Measurements from ENCODE around the gene TMEM135.
"Not testable (repeated sequence)": the region's sequence is repeated elsewhere in the genome, so short reads cannot be mapped to it uniquely, and the experiment has no call there.

The TMEM135 gene

DNA sequence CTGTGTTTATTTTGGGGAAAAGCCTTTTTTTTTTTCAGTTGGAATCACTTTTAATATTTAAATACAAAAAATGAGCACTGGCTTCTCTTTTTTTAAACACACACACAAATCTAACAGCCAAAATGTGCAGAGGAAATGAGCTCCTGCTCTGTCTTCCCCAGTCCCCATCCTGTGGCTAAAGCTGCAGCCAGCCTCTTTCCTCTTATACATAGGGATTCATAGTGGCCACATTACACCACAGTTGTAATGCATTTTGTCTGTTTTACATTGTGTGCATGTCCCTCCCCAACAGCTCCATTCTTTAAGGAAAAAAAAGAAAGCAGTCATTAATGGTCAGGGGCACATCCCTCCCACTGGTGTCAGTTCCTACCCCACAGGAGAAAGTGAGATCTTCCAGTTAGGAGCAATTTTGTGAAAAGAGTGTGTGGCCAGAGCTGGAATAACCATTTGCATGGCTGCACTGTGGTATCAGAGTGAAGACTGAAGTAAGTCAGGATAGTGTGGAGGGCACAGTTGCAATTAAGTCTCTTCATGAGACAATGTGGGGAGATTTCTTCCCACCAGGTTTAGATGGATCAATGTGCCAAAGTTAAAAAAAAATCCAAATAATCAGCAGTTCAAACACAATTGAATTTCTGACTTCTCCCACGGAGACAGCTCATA is 220.6 kb downstream of the TMEM135 start:
- no peak for DNase-seq (ENCODE audit: low read depth in 3 of 3)

DNA sequence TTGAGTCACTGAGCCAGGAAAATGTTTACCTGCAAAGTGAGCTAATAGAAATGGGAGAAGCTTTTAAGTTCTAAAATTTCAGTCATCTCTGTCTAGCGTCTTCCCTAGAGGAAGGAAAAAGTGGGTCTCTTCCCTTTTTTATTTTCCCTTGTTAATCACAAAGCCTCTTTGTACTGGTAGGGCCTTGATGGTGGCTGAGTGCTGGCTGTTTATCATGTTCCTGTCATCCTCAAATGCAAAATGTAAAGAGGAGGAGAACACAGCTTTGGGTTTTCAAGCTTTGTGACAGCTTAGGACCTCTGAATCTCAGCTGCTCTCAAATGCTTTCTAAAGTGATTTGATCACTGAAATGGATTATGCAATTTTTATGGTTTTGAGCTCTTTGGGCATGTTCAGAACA is 222.0 kb downstream of the TMEM135 start:
- no peak for DNase-seq (ENCODE audit: low read depth in 3 of 3)

DNA sequence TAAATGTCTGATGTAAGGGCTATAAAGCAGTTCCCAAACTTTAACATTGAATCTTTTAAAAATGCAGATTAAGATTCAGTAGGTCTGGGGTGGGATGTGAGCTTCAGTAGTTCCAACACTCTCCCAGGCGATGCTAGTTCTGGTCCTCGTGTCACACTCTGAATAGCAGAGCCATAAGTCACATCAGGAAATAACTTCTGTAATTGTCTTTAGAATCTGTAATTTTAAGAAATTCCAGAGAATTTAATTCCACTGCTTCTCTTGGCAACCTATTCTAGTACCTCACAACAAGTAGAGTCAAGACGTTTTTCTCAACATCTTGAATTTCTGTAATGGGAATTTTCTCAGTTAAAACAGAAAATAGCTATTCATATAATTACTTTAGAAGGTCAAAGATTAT is 223.1 kb downstream of the TMEM135 start:
- DNase-seq (ENCODE audit: low read depth in 3 of 3) = no peak

DNA sequence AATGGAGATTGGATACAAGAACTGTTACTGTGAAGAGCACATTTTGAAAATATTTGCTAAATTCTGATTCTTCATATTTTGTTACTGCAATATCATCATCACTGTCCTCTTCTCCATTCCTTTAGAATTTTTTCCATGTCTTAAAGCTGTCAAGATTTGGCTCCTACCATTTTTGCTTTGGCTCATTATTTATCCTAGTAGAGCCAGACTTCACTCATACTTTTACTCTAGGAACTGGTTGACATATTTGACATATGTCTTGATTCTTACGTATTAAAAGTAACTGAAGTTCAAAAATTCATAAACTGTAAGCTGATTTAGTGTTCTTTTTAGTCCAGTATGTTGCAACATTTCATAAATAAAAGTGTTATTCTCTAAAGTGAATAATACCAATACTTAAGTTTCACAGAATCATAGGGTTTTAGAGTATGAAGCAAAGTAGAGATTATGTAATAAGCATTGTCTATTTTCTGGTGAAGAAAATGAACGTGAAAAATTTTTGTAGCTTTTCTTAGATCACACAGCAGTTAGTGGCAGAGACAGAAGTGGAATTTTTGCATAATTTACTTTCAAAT is 225.6 kb downstream of the TMEM135 start:
- DNase-seq (ENCODE audit: low read depth in 3 of 3) = no peak

DNA sequence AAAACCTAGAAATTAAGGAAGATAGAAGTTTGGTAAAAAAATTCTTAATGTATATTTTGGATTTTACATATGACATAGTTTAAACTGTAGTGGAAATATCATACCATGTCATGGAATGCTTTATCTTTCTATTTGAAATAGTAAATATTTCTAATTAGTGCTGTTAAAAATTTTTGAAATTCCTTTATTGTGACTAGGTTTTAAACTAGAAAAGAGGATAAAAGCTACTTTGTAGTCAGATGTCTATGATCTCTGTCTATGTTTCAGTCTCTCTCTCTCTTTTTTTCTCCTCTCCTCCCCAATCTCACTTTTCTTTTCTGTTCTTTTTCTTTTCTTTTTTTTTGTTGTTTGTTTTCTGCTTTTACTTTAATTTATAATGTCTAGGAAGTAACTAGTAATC is 226.2 kb downstream of the TMEM135 start:
- no peak for DNase-seq (ENCODE audit: low read depth in 3 of 3)

DNA sequence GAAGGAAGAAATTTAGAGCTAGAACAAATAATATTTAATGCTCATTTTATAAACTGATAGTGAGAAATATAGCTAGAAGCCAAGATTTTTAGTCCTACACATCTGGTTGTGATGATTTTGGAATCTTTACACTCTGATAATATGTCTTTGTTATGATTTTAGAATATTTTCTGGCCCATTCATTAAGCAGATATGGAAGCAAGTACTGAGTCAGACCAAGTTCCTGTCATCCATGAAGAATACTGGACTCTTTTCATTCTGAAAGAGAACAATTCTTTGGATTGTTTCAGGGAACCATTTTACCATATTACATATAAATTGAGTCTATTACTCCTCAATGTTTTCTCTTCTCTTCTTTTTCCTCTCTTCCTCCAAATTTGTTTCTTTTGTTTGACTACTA is 227.4 kb downstream of the TMEM135 start:
- no peak for DNase-seq (ENCODE audit: low read depth in 3 of 3)

DNA sequence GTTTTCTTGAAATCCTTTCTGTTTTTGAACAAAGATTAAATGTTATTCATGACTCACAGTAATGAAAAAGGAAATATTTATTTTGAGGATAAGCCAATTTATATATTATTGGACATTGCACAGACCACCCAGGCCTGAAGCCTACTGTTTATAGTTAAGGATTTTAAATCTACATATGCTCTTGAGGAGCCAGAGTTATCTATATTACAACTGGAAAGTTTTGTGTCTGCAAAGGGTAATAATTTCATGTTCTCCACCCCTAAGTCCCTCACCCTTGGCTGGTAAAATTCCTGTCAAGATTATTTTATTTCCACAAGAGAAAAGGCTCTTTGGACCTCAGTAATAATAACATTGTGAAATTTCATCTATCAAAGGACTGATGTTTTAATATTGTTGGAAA is 228.2 kb downstream of the TMEM135 start:
- DNase-seq (ENCODE audit: low read depth in 3 of 3) = no peak

DNA sequence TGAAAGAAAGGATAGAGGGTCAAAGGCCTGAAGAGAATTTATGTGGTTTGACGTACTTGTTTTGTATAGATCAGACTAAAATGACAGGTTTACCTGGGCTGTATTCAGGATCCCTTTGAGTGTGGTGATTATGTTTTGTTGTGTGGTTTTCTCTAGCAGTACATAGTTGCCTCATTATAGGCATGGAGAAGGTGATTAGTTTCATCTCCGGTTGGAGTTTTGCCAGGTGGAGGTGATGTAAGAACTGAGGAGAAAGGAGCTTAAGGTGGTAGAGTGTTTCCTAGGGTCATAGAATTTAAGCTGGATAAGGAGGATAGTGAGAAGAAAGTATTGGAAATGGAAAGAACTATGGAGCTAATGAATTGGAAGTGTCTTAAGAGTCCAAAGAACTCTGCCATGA is 229.0 kb downstream of the TMEM135 start:
- DNase-seq (ENCODE audit: low read depth in 3 of 3) = no peak

DNA sequence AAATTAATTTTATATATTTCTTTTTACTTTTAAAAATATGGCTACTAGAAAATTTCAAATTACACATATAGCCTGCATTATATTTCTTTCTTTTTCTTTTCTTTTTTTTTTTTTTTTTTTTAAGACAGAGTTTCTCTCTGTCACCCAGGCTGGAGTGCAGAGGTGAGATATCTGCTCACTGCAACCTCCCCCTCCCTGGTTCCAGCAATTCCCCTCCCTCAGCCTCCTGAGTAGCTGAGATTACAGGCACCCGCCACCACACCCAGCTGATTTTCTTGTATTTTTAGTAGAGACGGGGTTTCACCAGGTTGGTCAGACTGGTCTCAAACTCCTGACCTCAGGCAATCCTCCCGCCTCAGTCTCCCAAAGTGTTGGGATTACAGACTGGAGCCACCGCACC is 234.2 kb downstream of the TMEM135 start:
- DNase-seq (ENCODE audit: low read depth in 3 of 3) = not testable (repeated sequence)

DNA sequence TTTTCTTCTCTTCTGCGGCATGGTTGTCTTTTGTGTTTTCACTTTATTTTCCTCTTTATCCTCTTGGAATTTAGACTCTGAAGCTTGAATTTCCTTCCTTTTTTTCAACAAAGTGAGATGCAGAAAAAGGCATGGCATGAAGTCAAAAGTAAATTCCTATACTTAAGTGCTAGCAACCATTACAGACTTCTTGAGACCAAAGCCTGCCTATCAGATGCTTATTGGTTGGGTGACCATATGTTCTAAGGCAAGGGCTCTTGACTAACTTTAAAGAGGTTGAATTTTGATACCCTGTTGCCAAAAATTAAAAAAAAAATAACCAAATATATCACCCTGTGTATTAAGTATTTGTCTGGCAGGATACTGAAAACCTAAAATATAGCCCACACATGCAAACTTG is 237.4 kb downstream of the TMEM135 start:
- no peak for DNase-seq (ENCODE audit: low read depth in 3 of 3)

DNA sequence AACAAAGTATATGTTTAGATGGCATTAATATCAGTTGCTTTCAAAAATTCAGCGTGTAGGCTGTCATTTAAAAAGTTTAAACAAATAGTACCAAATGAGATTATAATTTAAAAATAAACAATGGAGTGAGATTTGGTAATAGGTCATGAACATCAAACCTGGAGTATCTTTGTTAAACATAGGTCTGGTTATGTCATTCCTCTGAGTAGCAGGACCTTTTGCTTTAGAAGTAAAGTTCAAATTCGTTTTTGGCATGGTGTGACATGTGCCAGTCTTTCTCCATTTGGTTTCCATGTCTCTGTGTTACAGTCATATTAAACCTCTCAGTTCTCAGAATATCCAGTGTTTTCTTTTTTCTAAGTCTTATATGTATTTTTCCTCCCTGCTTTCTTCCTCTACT is 242.4 kb downstream of the TMEM135 start:
- no peak for DNase-seq (ENCODE audit: low read depth in 3 of 3)

DNA sequence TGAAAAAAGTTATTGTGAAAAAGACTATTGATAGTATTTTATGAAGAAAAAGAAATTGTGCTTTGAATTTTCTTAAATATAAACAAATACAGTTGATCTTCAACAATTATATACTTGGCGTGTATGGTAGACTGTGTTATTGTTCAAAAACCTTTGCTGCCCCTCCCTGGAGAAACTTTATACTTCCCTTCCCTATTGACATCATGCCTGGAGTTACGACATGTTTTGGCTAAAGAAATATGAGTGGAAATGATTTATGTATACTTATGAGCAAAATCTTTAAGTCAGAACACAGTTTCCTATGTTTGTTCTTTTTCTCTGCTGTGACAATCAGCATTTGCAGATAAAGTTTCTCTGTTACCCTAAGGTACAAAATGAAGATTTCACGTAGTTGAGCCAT is 243.8 kb downstream of the TMEM135 start:
- no peak for DNase-seq (ENCODE audit: low read depth in 3 of 3)

DNA sequence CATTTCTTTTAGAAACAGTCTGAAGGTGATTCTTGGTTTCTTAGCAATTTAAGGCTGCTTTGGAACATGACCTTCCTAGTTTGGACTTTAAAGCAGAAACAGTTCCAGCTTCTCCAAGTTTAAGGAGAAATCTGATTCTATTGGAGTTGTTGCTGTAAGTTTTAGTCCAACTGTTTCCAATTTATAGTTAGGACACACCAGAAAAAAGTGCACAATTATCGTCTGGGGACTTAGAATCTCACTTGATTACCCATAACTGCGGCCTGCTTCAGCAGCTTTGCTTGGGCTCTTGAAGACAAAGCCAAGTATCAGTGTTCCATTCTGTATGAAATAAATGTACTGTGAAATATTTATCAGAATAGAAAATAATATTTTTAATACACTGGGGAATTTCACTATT is 246.6 kb downstream of the TMEM135 start:
- no peak for DNase-seq (ENCODE audit: low read depth in 3 of 3)

DNA sequence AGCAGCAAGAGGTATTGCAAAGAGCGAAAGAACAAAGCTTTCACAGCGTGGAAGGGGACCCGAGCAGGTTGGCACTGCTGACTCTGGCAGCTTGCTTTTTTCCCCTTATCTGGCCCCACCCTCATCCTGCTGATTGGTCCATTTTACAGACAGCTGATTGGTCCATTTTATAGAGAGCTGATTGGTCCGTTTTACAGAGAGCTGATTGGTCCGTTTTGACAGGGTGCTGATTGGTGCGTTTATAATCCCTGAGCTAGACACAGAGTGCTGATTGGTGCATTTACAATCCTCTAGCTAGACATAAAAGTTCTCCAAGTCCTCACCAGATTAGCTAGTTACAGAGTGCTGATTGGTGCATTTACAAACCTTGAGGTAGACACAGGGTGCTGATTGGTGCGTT is 247.9 kb downstream of the TMEM135 start:
- DNase-seq (ENCODE audit: low read depth in 3 of 3) = not testable (repeated sequence)

DNA sequence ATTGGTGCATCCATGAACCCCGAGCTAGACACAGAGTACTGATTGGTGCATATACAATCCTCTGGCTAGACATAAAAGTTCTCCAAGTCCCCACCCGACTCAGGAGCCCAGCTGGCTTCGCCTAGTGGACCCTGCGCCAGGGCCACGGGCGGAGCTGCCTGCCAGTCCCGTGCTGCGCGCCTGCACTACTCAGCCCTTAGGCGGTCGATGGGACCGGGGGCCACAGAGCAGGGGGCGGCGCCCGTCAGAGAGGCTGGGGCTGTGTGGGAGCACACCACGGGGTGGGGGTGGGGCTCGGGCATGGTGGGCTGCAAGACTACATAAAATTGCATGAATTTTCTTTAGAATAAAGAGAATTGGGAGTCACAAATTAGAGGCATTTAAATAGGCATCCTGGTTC is 248.6 kb downstream of the TMEM135 start:
- no peak for DNase-seq (ENCODE audit: low read depth in 3 of 3)

DNA sequence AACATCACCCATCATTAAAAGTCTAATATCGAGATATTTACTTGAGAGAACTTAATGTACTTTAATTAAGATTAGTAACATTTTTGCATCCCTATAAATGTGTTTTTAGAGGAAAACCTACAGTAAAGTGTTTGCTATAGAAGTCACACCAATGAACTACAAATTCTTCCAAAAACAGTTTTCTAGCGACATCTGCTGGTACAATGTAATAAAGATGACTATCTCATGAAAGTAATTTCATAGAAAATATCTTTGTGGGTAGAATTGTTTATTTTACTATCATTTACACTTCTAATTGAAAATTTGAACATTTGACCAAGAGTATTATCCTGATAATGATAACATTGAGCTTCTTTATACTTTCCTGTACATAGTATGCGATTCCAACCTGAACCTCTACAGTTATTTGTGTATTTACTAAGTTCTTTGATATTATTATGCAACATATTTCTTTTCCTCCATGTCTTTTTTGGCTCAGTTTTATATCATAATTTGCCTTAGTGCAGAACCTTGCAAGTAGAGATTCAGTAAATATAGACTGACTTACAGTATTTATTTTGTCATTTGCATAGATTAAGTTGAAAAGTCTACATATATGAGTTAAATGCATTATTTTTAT is 252.7 kb downstream of the TMEM135 start:
- DNase-seq (ENCODE audit: low read depth in 3 of 3) = no peak

DNA sequence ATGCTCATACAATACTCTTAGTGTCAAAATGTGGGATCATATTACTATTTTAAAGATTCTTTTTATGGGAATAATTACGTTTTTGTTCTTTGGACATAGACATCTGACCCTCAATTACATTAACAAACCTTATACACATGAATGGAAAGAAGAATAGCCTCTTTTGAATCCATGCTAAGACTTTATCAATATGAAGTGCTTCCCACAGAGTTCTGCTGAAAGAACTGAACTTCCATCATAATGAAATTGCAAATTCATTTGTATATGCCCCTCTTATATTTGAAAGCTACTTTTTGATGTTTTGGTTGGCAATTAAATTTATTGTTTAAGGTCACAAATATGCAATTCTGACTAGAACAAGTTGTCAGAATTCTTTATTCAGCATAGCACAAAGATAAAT is 254.9 kb downstream of the TMEM135 start:
- no peak for DNase-seq (ENCODE audit: low read depth in 3 of 3)

DNA sequence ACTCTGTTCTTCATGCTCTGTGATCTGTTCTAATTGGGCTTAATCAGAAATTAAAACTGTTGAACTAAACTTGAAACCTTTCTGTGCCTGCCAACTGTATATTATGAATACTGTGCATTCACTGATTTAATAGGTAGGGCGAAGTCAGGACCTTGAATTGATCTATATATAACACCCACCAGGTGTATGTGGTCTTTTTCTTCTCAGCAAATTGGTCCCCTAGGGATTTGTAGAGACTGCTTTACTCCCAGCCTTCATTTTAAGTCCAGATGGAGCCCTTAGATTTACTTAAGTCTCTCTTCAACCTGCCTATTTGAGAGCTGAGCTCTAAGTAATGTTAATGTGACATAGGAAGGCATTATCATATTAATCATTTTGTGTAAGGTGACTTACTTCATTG is 257.5 kb downstream of the TMEM135 start:
- no peak for DNase-seq (ENCODE audit: low read depth in 3 of 3)

DNA sequence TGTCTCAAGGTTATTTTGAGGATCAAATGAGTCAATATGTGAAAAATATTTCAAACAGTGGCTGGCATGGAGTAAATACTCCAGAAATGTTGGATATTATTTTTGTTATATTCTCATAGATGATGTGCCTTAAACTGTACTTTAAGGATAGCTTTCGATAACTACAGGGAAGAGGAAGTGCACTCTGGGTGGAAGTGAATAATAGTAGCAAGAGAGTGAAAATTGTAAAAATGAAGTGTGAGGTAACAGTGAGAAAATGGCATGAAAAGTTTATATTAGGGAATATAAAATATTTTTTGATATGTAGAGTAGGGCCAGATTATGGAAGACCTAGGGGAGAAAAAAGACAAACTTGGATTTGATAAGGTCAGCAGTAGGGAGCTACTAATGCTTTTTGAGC is 258.9 kb downstream of the TMEM135 start:
- DNase-seq (ENCODE audit: low read depth in 3 of 3) = no peak

DNA sequence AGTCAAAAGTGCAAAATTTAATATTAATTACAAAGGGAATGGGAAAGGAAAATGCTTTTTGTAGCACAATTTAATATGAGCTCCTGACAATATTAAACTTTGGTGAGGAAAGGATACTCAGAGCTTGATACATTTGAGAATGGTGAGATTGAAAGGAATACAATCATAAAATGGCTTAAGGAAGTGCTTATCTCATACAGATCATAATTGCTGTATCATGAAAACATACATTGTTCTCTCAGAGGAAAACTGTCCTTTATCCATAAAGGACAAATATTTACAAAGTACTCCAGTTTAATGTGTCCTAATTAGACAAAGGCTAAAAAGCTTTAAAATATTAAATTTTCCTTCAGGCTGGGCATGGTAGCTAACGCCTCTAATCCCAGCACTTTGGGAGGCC is 260.4 kb downstream of the TMEM135 start:
- no peak for DNase-seq (ENCODE audit: low read depth in 3 of 3)

DNA sequence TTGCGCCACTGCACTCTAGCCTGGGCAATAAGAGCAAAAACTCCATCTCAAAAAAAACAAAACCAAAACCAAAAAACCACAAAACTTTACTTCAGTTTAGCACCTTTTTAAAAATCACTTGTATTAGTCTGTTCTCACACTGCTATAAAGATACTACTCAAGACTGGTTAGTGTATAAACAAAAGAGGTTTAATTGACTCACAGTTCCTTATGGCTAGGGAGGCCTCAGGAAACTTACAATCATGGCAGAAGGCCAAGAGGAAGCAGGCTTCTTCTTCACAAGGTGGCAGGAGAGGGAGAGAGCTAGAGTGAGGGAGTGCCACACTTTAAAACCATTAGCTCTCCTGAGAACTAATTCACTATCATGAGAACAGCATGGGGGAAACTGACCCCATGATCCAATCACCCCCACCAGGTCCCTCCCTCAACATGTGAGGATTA is 261.3 kb downstream of the TMEM135 start:
- no peak for DNase-seq (ENCODE audit: low read depth in 3 of 3)

DNA sequence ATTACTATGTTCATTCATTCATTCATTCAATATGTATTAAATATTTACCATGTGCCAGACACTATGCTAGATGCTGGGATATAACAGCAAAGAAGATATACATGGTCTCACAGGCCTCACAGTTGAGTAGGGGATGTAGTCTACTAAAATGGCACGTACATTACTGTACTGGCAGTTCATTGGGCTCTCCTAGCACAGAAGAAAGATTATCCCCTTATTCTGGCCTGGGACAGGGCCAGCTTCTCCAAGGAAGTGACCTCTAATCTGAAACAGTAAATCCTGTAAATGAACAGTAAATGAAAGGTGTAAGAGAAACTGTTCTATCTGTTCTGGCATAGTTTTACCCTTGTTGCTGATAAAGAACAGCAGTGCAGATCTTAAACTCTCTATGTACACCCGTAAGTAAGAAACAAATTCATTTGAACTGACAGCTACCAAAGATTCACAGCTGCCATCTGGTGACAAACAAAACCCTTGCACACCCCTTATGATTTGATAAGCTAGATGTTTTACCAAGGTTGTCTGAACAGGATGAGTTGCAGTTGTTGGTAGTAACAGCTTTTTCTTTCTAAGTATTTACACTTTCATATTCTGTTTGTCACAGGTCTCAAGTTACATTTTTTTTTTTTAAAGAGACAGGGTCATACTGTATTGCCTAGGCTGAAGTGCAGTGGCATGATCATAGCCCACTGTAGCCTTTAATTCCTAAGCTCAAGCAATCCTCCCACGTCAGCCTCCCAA is 263.1 kb downstream of the TMEM135 start:
- DNase-seq (ENCODE audit: low read depth in 3 of 3) = no peak

Measured in stimulated activated CD4-positive, alpha-beta T cell treated with anti-CD3 and anti-CD28 coated beads, TNF-alpha, amount 100 ng/mL, for 4 hours (primary cell).